TTC549 (cell line): ENCODE results near the gene KRTAP19-4.
"Not testable (repeated sequence)": the region's sequence is repeated elsewhere in the genome, so short reads cannot be mapped to it uniquely, and the experiment has no call there.

Source experiments
- FAIRE-seq: peaks from 2 replicates; lab custom pipeline; 2012; peaks lifted over from hg19 to GRCh38; lab: Jason Lieb, UNC

Gene KRTAP19-4, protein sequence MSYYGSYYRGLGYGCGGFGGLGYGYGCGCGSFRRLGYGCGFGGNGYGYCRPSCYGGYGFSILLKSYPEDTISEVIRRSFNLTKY

DNA sequence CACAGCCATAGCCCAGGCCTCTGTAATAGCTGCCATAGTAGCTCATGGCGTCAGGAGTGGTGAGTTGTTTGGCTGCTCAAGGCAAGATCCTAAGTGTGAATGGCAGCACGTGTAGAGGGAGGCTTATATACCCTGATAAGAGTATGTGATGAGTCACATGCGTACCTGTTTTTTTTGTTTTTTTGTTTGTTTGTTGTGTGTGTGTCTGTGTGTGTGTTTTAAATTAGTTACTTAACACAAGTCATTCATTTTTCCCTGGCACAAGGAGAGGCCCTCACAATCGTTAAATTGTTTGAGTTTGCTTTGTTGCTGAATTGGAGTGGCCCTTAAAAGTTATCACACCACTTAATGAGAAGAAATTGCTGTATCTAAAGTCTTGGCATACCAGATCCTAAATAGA, at the start of gene KRTAP19-4:
KRTAP19-4 (minus strand) TSS at position 101 of the 400 bp plus-strand sequence; CDS start at position 46, 55 bp downstream.
- no peak for FAIRE-seq

DNA sequence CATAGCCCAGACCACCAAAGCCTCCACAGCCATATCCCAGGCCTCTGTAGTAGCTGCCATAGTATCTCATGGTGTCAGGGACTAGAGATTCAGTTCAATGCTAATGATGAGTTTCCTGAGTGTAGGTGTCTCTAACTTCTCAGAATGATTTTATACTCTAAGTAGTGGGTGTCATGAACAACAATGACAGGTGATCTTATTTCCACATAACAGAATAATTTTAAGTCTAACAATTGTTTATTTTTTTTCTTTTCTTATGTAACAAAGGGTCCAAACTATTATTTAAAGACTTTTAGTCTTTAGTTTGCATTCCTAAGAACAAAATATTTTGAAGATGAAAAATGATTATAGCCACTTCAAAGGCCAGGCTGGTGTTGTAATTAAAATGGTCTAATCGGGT, 44.8 kb upstream of the KRTAP19-4 start, which contains the start of gene KRTAP19-6:
KRTAP19-6 (minus strand) TSS at position 101 of the 400 bp plus-strand sequence; CDS start at position 70, 31 bp downstream.
- FAIRE-seq: no peak

DNA sequence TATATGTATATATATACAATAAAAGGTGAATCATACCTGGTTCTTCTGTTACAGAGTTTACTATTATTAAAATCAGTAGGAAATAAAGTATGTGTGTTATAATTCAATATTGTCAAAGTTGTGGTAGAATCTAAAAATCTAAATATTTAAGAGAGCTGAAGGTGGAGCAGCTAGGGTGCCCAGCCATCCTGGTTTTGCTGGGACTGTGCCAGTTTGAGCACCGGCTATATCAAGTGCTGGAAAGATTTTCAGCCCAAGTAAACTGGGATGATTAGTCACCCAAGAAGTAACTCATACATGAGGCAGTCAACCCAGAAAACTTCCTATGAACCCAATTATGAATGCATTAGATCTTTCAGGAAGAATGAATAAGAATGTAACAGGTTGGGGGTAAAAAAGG, 21.9 kb upstream of the KRTAP19-4 start:
- FAIRE-seq: no peak

DNA sequence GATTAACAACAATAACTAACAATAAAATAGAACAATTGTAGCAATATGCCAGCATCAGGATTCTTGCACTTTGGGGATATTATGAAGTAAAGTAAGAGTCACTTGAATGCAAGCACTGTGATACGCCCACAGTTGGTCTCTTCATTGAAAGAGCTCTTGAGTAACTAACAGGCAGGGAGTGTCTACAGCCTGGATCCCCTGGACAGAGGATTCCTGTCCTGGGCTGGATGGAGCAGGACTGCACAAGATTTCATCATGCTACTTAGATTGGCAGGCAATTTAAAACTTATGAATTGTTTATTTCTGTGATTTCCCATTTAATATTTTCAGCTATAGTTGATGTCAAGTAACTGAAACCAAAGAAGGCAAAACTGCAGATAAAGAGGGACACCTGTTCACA, 18.7 kb upstream of the KRTAP19-4 start:
- no peak for FAIRE-seq

DNA sequence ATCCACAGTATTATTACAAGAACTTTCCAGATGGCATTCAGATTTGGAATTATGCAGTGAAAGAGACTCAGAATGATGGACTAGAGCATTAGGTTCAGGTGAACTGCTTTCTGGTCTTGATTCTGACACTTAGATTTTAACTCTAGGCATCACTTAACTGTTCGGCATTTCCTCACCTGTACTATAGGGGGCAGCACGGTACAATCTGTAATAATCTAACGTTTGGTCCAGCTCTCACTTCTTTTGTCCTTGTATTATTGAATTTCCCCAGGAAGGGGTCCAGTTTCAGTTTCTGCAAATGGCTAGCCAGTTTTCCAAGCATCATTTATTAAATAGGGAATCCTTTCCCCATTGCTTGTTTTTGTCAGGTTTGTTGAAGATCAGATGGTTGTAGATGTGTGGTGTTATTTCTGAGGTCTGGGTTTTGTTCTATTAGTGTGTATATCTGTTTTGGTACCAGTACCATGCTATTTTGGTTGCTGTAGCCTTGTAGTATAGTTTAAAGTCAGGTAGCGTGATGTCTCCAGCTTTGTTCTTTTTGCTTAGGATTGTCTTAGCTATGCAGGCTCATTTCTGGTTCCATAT, 8.7 kb upstream of the KRTAP19-4 start:
- FAIRE-seq: not testable (repeated sequence)

DNA sequence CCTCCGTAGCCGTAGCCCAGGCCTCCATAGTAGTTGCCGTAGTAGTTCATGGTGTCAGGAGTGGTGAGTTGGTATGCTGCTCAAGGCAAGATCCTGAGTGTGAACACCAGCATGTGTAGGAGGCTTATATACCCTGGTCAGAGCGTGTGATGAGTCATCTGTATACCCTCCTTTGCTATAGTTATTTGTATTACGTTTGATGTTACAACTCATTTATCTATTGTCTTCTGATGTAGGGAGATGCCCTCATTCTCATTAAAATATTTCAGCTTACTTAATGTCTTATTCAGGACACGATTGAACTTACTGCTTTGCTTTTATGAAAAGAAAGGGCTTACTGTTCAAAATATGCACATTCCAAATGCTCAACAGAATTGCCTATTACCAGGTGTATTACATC, 5.1 kb upstream of the KRTAP19-4 start, which contains the start of gene KRTAP19-5:
KRTAP19-5 (minus strand) TSS at position 101 of the 400 bp plus-strand sequence; CDS start at position 50, 51 bp downstream.
- no peak for FAIRE-seq

DNA sequence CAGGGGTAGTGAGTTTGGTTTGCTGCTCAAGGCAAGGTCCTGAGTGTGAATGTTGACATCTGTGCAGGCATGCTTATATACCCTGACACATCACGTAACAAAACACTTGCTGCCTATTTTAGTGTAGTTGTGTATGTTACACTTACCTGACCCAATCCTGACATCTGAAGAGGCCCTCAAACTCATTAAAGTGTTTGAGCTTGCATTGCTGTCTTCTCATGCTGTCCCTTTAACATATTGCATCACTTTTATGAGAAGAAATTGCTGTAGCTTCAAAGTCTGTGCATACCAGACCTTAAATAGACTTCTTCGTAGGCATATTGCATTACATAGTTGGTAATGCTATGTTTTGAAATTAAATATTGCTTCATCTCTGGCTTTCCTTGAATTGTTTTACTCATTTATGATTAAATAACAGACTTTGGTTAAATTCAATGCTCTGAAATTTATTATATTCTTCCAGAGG, 5.0 kb downstream of the KRTAP19-4 start, which contains the start of gene KRTAP19-3:
KRTAP19-3 (minus strand) TSS at position 51 of the 466 bp plus-strand sequence. CDS start 56 bp downstream, outside the sequence.
- no peak for FAIRE-seq

DNA sequence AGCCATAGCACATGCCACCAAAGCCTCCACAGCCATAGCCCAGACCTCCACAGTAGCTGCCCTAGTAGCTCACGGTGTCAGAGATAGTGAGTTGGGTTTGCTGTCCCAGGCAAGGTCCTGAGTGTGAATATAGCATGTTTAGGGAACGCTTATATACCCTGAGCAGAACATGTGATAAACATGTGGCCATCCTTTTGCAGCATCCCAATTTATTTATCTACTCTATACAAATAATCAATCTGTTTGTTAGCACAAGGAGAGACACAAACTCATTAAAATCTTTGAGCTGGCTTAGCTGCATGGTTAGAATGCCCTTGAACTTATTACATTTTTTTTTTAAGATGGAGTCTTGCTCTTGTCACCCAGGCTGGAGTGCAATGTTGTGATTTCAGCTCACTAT, 9.6 kb downstream of the KRTAP19-4 start, which contains the start of gene KRTAP19-2:
KRTAP19-2 (minus strand) TSS at position 101 of the 400 bp plus-strand sequence; CDS start at position 13, 88 bp downstream.
- no peak for FAIRE-seq

DNA sequence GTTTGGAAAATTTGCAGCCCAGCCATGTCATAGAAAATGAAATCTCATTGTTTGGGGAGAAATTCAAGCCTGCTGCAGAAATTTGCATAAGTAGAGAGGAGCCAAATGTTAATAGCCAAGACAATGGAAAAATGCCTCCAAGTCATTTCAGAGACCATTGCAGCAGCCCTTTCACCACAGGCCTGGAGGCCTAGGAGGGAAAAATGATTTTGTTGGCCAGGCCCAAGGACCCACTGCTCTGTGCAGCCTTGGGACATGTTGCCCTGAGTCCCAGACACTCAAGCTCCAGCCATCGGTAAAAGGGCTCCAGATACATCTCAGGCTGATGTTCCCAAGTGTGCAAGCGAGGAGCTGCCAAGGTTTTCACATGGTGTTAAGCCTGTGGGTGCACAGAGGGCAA, 10.8 kb downstream of the KRTAP19-4 start:
- FAIRE-seq: no peak

DNA sequence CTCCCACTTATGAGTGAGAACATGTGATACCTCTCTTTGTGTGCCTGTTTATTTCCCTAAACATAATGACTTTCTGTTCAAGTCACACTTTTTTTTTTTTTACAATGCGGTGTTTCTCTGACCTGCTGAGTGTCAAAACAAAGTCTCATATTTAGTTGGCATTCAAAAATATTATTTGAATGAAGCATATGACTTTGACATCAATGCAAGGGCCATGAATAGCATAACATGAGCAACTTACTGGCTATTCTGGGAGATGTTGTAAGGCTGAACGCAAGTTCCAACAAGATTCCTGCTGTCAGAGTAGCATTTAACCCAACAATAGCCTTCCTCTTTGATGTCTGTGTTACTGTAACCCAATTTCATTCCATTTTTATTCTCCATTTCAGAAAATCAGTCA, 14.8 kb downstream of the KRTAP19-4 start:
- FAIRE-seq: no peak

DNA sequence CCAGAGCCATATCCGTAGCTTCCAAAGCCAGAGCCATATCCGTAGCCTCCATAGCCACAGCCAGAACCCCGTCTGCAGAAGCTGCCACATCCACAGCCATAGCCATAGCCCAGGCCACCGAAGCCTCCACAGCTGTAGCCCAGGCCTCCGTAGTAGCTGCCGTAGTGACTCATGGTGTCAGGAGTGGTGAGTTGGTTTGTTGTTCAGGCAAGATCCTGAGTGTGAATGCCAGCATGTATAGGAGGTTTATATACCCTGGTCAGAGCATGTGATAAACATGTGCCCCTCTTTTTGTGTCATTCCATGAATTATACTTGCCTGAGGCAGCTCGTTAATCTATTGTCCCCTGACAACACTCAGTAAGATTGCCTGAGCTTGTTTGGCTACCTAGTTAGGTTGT, 16.8 kb downstream of the KRTAP19-4 start, which contains the start of gene KRTAP19-1:
KRTAP19-1 (minus strand) TSS at position 223 of the 400 bp plus-strand sequence; CDS start at position 173, 50 bp downstream.
- no peak for FAIRE-seq

DNA sequence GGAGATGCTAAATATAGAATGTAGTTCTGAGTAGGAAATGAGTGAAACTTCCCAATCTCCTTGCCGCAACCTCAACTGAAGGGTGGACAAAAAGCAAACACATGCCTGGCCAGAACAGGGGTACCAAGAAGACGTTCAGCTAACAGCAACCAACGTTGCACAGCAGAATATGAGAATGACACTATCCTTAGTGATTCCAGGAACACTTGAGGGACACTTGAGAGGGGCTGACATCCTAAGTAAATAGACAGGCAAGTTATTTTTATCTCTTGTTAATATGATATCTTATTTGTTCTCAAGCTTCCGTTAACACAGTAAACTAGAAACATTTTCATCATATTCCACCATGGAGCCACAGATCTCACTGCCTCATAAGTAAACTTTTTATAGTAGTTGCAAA, 17.7 kb downstream of the KRTAP19-4 start:
- FAIRE-seq: no peak

DNA sequence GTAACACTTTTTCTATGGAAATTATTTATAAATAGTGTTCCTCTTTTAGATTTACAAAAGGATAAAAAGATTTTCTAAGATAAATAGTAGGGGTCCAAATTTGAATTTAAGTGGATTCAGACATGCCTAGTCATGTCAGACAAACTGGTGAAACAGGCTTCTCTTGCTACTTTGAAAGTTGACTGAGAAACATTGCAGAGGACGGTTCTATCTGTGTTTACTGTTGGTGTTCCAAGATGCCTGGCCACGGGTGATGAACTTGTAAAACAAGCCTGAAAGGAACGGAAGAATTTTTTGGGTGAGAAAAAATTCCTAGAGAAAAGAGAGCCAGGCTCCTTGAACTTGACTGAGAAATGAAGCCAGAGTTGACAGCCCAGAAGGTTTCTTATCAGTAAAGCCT, 19.0 kb downstream of the KRTAP19-4 start:
- no peak for FAIRE-seq

DNA sequence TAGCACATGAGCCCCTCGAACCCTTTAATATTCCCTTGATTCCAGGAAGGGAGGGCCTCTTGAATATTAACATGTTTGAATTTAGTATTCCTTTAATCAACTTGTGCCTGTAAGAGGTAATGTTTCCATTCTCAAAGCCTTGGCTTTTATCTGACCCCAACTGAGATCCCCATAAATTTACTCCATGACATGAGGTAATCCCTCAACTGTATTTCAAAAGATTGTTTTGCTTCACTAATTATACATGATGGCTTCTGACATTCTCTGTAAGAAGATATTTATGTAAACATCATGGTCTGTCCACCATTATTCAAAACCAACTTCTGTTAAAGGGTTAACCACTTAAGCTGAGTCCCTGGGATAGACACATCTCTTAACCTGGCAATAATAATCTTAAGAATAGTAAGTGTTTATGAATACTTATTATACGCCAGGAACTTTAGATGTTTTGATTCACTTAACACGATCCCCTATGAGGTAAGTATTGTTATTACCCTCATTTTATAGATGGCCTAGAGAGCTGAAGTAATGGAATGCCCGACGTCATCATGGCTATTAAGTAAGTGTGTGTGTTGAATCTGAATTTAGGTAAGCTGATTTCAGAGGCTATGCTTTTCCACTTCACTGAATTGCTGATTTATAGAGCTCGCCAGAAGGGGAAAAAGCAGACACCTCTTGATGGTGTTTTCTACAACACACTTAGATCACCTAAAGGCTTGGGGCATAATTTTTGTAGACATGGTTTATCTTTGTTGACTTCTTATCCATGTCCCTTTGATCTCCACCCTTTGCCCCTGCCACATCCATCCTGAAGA, 27.9 kb downstream of the KRTAP19-4 start:
- no peak for FAIRE-seq

DNA sequence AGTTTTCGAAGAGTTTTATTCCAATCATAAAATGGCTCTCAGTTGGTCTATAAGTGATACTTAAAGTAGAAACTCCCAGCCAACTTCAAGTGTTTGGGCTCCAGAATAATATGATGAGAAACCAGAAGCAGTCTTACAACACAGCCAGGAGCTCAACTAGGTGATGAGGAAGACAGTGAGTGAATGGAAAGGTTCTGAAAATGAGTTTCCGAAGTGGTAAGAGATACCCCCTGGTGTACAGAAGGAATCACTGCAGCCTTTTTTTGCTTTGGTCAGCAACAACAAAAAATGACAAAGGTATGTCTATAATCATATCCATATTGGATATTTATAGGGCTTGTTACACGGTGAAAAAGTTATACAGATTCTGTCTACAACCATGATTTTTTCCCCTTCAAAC, 33.3 kb downstream of the KRTAP19-4 start:
- no peak for FAIRE-seq

DNA sequence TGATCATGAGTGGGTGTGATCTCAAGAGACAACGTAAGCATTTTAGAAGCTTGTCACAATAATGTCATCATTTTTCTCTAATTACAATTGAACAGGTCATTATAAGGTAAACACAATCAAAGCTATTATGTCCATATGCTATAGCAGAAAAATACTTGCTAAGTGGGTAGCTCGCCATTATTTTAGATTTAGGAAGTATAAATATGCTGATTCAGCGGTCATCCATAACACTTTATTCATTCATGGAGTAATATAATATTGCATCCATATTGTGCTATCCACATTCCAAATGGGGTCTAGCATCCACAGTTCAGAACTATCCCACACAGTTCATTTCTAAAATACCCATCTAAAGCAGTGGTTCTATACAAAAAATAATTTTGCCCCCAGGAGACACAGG, 48.5 kb downstream of the KRTAP19-4 start:
- no peak for FAIRE-seq

DNA sequence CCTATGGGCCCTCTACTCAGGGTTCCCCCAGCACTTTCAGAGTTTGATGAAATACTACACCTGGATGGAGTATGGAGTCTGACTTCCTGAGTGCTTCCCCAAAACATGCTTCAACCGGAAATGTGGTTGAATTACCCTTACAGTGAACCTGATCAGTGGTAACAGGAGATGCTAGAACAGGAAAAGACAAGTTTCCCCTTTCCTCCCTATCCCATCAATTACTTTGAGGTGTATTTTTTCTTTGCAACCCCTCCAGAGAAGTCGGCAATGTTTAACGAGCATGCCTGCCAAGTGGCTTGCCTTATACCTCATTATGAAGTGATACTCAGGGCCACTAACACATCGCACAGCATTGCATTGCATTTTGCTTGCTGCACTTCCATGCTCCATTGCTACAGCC, 49.9 kb downstream of the KRTAP19-4 start:
- FAIRE-seq: no peak
